Liver (tissue), 2 donors: ENCODE results near the gene CHORDC1.

Experiments
- YY1 ChIP-seq: IDR thresholded peaks from 2 replicates; pipeline ENCODE4 v1.6.1; 2016; ENCODE audit warnings: antibody characterized with exemption, mild to moderate bottlenecking
- TF ChIP-seq, protein P1 (sequence below): fragments of 150-350 bp; IDR thresholded peaks from 2 replicates; pipeline ENCODE4 v1.5.1; 2017; ENCODE audit warnings: improper control_type of control experiment, low read depth, low read length; ENCODE audit not compliant: missing input control
- donor health status: healthy.

DNA sequence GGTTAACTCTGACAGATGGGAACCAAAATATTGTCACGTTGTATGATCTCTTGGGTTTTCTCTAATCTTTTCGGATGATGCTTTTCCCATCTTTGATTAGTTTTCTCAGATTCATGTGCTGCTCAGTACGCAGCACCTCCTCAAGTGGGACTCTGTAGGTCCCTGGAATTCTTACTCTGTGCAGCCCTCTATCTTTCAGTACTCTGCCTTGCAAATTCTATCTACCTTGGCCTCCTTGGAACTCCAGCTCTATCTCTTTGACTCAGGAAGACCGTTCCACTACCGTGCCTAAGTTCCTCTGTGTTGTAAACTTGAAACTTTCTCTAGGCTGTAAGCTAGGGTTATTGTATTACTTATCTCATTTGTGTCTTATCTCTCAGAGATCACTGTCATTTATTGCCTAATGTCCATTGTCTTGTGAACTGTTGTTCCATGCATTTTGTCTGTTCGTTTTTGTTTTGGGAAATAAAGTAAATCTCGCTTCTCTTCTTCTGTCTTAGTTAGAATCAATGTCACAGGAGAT, 20.1 kb upstream of the CHORDC1 start:
- TF ChIP-seq, protein P1, sequence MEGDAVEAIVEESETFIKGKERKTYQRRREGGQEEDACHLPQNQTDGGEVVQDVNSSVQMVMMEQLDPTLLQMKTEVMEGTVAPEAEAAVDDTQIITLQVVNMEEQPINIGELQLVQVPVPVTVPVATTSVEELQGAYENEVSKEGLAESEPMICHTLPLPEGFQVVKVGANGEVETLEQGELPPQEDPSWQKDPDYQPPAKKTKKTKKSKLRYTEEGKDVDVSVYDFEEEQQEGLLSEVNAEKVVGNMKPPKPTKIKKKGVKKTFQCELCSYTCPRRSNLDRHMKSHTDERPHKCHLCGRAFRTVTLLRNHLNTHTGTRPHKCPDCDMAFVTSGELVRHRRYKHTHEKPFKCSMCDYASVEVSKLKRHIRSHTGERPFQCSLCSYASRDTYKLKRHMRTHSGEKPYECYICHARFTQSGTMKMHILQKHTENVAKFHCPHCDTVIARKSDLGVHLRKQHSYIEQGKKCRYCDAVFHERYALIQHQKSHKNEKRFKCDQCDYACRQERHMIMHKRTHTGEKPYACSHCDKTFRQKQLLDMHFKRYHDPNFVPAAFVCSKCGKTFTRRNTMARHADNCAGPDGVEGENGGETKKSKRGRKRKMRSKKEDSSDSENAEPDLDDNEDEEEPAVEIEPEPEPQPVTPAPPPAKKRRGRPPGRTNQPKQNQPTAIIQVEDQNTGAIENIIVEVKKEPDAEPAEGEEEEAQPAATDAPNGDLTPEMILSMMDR: no peak
- no peak for TF ChIP-seq YY1
